B cell (primary cell): ENCODE data around the gene CTNNA3. TPM values are rescaled to one million over a fixed set of nuclear protein-coding genes. Genes with fewer than 3 reads are reported as not detected.

Experiments used
- ATAC-seq: fragments of 200-7000 bp; cut with Tn5 transposase; one replicate; pipeline ENCODE4 v1.10.0; 2021; ENCODE audit warnings: low read depth, mild to moderate bottlenecking, moderate number of reproducible peaks, moderate library complexity
- CTCF ChIA-PET: fragments of 350-600 bp; sonication (Branson Sonifier 250); formaldehyde crosslinking; loops from one replicate; lab custom pipeline; 2021; ENCODE audit warnings: antibody characterized with exemption, inconsistent platforms; lab: Charles Lee
- POLR2A ChIA-PET: fragments of 350-600 bp; sonication (Branson Sonifier 250); formaldehyde crosslinking; loops from one replicate; lab custom pipeline; 2021; ENCODE audit warnings: antibody characterized with exemption; lab: Charles Lee
- DNase-seq: peaks from one replicate; pipeline ENCODE4 v3.0.0; 2013
- H2AFZ ChIP-seq: 2 replicates; pipeline ENCODE4 v1.6.1; 2012; ENCODE audit warnings: mild to moderate bottlenecking, low read depth, low read length; ENCODE audit not compliant: insufficient read depth, poor library complexity, severe bottlenecking
- H3K27ac ChIP-seq, 2 donors: 1 replicate in 1 of 2; 2 replicates in 1 of 2; pipeline ENCODE4 v1.5.1; 2012 to 2013; ENCODE audit warnings: low read length in 2 of 2, mild to moderate bottlenecking in 2 of 2, moderate library complexity in 1 of 2
- H3K27me3 ChIP-seq, 4 experiments: fragments of 200-600 bp in 1 of 4; sonication (generic) in 1 of 4; replicated peaks in 1 of 4; 1 replicate in 2 of 4; 2 replicates in 2 of 4; pipeline versions ENCODE4 v1.6.1 to v1.7.0; 2013 to 2016; ENCODE audit warnings: low read length in 3 of 4, mild to moderate bottlenecking in 2 of 4, mixed read lengths in 1 of 4, moderate library complexity in 1 of 4; ENCODE audit not compliant: insufficient read depth in 4 of 4, control insufficient read depth in 3 of 4; ENCODE audit errors: control extremely low read depth in 1 of 4
- H3K36me3 ChIP-seq, 2 experiments: replicated peaks in 1 of 2; 1 replicate in 1 of 2; 2 replicates in 1 of 2; pipeline versions ENCODE4 v1.6.1 to v1.7.1; 2013; ENCODE audit warnings: low read length in 1 of 2; ENCODE audit not compliant: insufficient read depth in 2 of 2, control insufficient read depth in 1 of 2; ENCODE audit errors: control extremely low read depth in 1 of 2, extremely low read depth in 1 of 2
- H3K4me1 ChIP-seq, 2 donors: fragments of 200-600 bp in 1 of 2; sonication (generic) in 1 of 2; 1 replicate in 1 of 2; 2 replicates in 1 of 2; pipeline versions ENCODE4 v1.5.1 to v1.6.1; 2013 to 2017; ENCODE audit warnings: low read length in 2 of 2; ENCODE audit not compliant: control insufficient read depth in 2 of 2, insufficient read depth in 2 of 2
- H3K4me2 ChIP-seq: replicated peaks from 2 replicates; pipeline ENCODE3; 2012; ENCODE audit warnings: mild to moderate bottlenecking, low read depth, low read length; ENCODE audit not compliant: poor library complexity, severe bottlenecking
- H3K4me3 ChIP-seq, 5 experiments: fragments of 200-600 bp in 1 of 5; sonication (generic) in 1 of 5; 1 replicate in 3 of 5; 2 replicates in 2 of 5; pipeline versions ENCODE4 v1.5.1 to v1.7.0; 2011 to 2016; ENCODE audit warnings: low read length in 4 of 5, mild to moderate bottlenecking in 4 of 5, low read depth in 2 of 5, control low read depth in 1 of 5, moderate library complexity in 1 of 5; ENCODE audit not compliant: insufficient read depth in 1 of 5; ENCODE audit errors: control extremely low read depth in 1 of 5, extremely low read depth in 1 of 5
- H3K79me2 ChIP-seq: fragments of 200-600 bp; sonication (generic); one replicate; pipeline ENCODE4 v1.6.0; 2016; ENCODE audit warnings: low read length; ENCODE audit not compliant: control insufficient read depth, insufficient read depth
- H3K9ac ChIP-seq: fragments of 200-600 bp; sonication (generic); 2 replicates; pipeline ENCODE4 v1.6.1; 2017; ENCODE audit warnings: mild to moderate bottlenecking, low read length, moderate library complexity
- H3K9me3 ChIP-seq, 3 donors: one replicate each; pipeline versions ENCODE4 v1.6.1 to v1.7.1; 2013; ENCODE audit warnings: low read length in 2 of 3; ENCODE audit not compliant: control insufficient read depth in 2 of 3, insufficient read depth in 1 of 3; ENCODE audit errors: control extremely low read depth in 1 of 3
- H4K20me1 ChIP-seq: 2 replicates; pipeline ENCODE4 v1.6.0; 2012; ENCODE audit warnings: mild to moderate bottlenecking, low read length; ENCODE audit not compliant: insufficient read depth, control insufficient read depth, poor library complexity, severe bottlenecking
- H3K27ac Mint-ChIP-seq: one replicate; pipeline ENCODE4 v1.8.0; 2021; ENCODE audit warnings: mixed read lengths
- H3K27me3 Mint-ChIP-seq: one replicate; pipeline ENCODE4 v1.8.0; 2021; ENCODE audit warnings: mixed read lengths
- H3K4me1 Mint-ChIP-seq: one replicate; pipeline ENCODE4 v1.8.0; 2021; ENCODE audit warnings: mixed read lengths
- H3K4me3 Mint-ChIP-seq: one replicate; pipeline ENCODE4 v1.8.0; 2021; ENCODE audit warnings: mixed read lengths
- H3K9me3 Mint-ChIP-seq: one replicate; pipeline ENCODE4 v1.8.0; 2022; ENCODE audit warnings: mixed read lengths; ENCODE audit not compliant: insufficient read depth
- EZH2 ChIP-seq: IDR thresholded peaks from 2 replicates; pipeline ENCODE4 v1.6.1; 2012; ENCODE audit warnings: borderline replicate concordance, low read depth, mild to moderate bottlenecking, moderate library complexity, low read length; ENCODE audit not compliant: insufficient read depth, poor library complexity, severe bottlenecking
- intact Hi-C: fragments of 100-400 bp; cut with micrococcal nuclease; formaldehyde crosslinking; loops from one replicate; pipeline ENCODE4 v1.10.0; 2022
- polyA plus RNA-seq: library from polyadenylated mRNA; depleted of rRNA; stranded (reverse); fragments of >200 nt; gene quantifications from 2 replicates; pipeline ENCODE4 v1.2.3, GENCODE V29; 2012
- small RNA-seq: library from RNA; depleted of rRNA; stranded (forward); fragments of <200 nt; gene quantifications from one replicate; pipeline ENCODE3, GENCODE V24; 2012; ENCODE audit warnings: low replicate concordance, low read depth; ENCODE audit not compliant: insufficient read length
- total RNA-seq, 2 donors: library from RNA; stranded (reverse); fragments of 120-200 nt in 1 of 2; gene quantifications; 1 replicate in 1 of 2; 2 replicates in 1 of 2; pipeline versions ENCODE4 v1.2.3 to v1.2.4, GENCODE V29; 2013 to 2022
- TF ChIP-seq, protein P1 (sequence below): fragments of 200-600 bp; IDR thresholded peaks from one replicate; pipeline ENCODE4 v1.8.0; 2022; ENCODE audit warnings: antibody characterized with exemption, mild to moderate bottlenecking

Gene CTNNA3
- total and polyA plus RNA-seq, 2 donors (not counting 1 experiment from before 2014, with no cell fraction given) = 0.01 TPM; not detected in 1

DNA sequence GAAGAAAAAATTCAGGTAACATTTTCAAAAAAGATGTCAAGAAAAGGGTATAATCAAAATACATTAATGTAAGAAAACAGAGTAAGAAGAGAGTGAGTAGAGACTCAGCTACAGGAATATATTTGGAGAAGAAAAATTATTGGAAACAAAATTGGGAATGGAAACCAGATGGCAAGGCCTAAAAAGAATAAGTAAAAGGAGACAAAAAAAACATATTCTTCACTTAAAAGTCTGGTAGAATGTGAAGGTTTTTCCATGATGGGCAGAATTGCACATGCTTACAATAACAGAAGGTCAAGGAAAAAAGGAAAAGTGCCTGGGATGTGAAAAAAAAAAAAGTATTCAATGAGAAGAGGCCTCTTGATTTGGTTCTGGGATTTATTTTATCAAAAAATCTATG, 1832.0 kb downstream of the CTNNA3 start:
- Histone ChIP-seq H3K4me2 (no peak overlapping the region), H3K27ac (no peak overlapping the region), H3K9me3 (peaks cover 0 to 4% (median 0%) of the 10 kb centered on the region in 3 donors), H3K4me1 (no peaks in the 10 kb centered on the region), H3K27me3 (no peaks in the 10 kb centered on the region), H3K36me3 (no peaks in the 10 kb centered on the region), H2AFZ (no peak overlapping the region), H3K4me3 (no peak overlapping the region), H3K79me2 (no peaks in the 10 kb centered on the region), H3K9ac (no peak overlapping the region), H4K20me1 (no peaks in the 10 kb centered on the region)
- POLR2A ChIA-PET = no interaction called here
- no peak for TF ChIP-seq EZH2
- TF ChIP-seq, protein P1, sequence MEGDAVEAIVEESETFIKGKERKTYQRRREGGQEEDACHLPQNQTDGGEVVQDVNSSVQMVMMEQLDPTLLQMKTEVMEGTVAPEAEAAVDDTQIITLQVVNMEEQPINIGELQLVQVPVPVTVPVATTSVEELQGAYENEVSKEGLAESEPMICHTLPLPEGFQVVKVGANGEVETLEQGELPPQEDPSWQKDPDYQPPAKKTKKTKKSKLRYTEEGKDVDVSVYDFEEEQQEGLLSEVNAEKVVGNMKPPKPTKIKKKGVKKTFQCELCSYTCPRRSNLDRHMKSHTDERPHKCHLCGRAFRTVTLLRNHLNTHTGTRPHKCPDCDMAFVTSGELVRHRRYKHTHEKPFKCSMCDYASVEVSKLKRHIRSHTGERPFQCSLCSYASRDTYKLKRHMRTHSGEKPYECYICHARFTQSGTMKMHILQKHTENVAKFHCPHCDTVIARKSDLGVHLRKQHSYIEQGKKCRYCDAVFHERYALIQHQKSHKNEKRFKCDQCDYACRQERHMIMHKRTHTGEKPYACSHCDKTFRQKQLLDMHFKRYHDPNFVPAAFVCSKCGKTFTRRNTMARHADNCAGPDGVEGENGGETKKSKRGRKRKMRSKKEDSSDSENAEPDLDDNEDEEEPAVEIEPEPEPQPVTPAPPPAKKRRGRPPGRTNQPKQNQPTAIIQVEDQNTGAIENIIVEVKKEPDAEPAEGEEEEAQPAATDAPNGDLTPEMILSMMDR = no peak
- DNase-seq (no peak), ATAC-seq (no peak)
- no peaks in the 10 kb centered on the region for H3K9me3 Mint-ChIP-seq
- no peak overlapping the region for H3K4me3 Mint-ChIP-seq
- H3K4me1 Mint-ChIP-seq = no peaks in the 10 kb centered on the region
- CTCF ChIA-PET = no interaction called here
- H3K27me3 Mint-ChIP-seq = no peaks in the 10 kb centered on the region
- intact Hi-C loops = no loop called here
- no peak overlapping the region for H3K27ac Mint-ChIP-seq

Small RNA genes within 50 kb of the gene (small RNA-seq; reads per million reads assigned to genes)
- gene AL607023.1 (not detected), gene MIR7151 (not detected)

Other genes starting within 250 kb of the CTNNA3 start
- not detected in 2 replicates for gene DNAJC12, start 142.0 kb upstream of the CTNNA3 start, total RNA-seq
- gene DNAJC12, start 142.0 kb upstream of the CTNNA3 start, polyA plus RNA-seq = 0.14 and 0.19 TPM in 2 replicates
- 66.5 and 67.8 TPM in 2 replicates for gene SIRT1, start 188.5 kb upstream of the CTNNA3 start, total RNA-seq
- 14.4 and 32.5 TPM in 2 replicates for gene SIRT1, start 188.5 kb upstream of the CTNNA3 start, polyA plus RNA-seq